Anterior cingulate cortex (tissue), 58 donors: Measurements from ENCODE around the gene SLC7A6OS.

Source experiments
- DNase-seq, 58 donors: peaks; one replicate each; lab custom pipeline; 2025; lab: John Stamatoyannopoulos, UW

Gene SLC7A6OS

GRCh38 chr16:68283346-68283745, 27.4 kb downstream of the SLC7A6OS start:
- no peak for DNase-seq

GRCh38 chr16:68282064-68282452, 28.7 kb downstream of the SLC7A6OS start:
- DNase-seq: no peak

- DNase-seq: no peak
Measured at GRCh38 chr16:68281368-68282063, 29.2 kb downstream of the SLC7A6OS start.

- no peak for DNase-seq
Measured at GRCh38 chr16:68279726-68280558, 30.8 kb downstream of the SLC7A6OS start.

- DNase-seq: no peak
Measured at GRCh38 chr16:68276223-68276622, 34.5 kb downstream of the SLC7A6OS start.

GRCh38 chr16:68275611-68276191, 35.0 kb downstream of the SLC7A6OS start:
- no peak for DNase-seq

- no peak for DNase-seq
Measured at GRCh38 chr16:68274441-68274840, 36.3 kb downstream of the SLC7A6OS start.

- no peak for DNase-seq
Measured at GRCh38 chr16:68273896-68274295, 36.9 kb downstream of the SLC7A6OS start.

GRCh38 chr16:68273459-68273858, 37.3 kb downstream of the SLC7A6OS start:
- no peak for DNase-seq

- DNase-seq: no peak
Measured at GRCh38 chr16:68272507-68273209, 38.1 kb downstream of the SLC7A6OS start.

- DNase-seq: no peak
Measured at GRCh38 chr16:68270353-68270752, 40.4 kb downstream of the SLC7A6OS start.

GRCh38 chr16:68269793-68270192, 41.0 kb downstream of the SLC7A6OS start:
- DNase-seq: no peak

- DNase-seq: no peak
Measured at GRCh38 chr16:68267612-68268405, 42.9 kb downstream of the SLC7A6OS start.

GRCh38 chr16:68265078-68265920, 45.4 kb downstream of the SLC7A6OS start:
- DNase-seq: peak in 19 of 58 donors; percentile 5 to 47 (median 19)

GRCh38 chr16:68264128-68265077, 46.3 kb downstream of the SLC7A6OS start, which contains the start of gene SLC7A6:
Gene SLC7A6, plus strand, starts transcription at chr16:68264526. Its CDS starts 10,201 bp downstream, at chr16:68274727.
- peak in 51 of 58 donors; percentile 10 to 78 (median 56) for DNase-seq

- DNase-seq: no peak
Measured at GRCh38 chr16:68263559-68264127, 47.1 kb downstream of the SLC7A6OS start.
